GM18868 (cell line): ENCODE results near the gene FDX1.

Experiments
- ATAC-seq: cut with Tn5 transposase; IDR thresholded peaks from one replicate; pipeline ENCODE4 v1.9.1; 2021; ENCODE audit warnings: mild to moderate bottlenecking, moderate library complexity; ENCODE audit not compliant: unreplicated experiment

The FDX1 gene

GRCh38 chr11:110431051-110431672, 1.4 kb downstream of the FDX1 start:
- no peak for ATAC-seq

GRCh38 chr11:110431674-110432073, 1.9 kb downstream of the FDX1 start:
- no peak for ATAC-seq

- no peak for ATAC-seq
Measured at GRCh38 chr11:110432713-110433392, 3.1 kb downstream of the FDX1 start.

DNA sequence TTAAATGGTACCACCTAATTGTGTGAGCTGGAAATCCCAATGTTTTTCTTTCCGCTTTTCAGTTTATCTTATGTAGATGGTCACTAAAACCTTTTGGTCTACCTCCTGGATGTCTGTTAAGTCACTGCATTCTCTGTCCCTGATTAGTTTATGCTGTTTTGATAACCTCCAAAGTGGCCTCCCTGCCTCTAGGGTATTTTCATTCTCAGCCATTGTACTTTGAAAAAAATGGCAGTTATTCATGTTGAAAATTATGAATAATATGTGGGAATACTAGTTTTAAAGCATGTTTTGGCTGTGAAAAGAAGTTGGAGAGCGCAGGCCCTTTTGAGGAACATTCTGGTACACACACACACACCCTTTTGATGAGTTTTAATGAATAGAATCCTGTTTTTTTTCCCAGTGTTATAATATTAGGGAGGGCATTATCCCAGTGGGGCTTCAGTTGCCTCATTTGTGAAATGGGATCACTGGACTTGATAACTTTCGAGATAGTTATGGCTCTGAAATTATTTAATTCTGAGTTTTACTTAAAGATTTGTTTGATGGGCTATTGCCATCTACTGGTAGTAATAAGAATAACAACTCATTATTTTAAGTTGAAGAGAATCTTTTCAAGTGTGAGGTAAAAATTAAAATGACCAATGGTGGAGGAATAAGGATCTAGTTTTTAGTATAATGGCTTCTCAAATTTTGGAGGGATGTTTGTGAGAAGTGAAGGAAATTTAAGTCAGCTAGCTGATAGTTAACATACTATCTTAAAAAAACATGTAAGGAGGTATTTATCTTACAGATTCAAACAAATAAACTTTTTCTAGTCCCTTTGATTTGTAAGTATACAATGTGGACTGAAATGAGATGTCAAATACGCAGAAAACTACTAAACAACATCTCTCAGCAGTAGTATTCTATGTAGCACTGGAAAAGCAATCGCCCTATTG, 3.9 kb downstream of the FDX1 start:
- no peak for ATAC-seq

DNA sequence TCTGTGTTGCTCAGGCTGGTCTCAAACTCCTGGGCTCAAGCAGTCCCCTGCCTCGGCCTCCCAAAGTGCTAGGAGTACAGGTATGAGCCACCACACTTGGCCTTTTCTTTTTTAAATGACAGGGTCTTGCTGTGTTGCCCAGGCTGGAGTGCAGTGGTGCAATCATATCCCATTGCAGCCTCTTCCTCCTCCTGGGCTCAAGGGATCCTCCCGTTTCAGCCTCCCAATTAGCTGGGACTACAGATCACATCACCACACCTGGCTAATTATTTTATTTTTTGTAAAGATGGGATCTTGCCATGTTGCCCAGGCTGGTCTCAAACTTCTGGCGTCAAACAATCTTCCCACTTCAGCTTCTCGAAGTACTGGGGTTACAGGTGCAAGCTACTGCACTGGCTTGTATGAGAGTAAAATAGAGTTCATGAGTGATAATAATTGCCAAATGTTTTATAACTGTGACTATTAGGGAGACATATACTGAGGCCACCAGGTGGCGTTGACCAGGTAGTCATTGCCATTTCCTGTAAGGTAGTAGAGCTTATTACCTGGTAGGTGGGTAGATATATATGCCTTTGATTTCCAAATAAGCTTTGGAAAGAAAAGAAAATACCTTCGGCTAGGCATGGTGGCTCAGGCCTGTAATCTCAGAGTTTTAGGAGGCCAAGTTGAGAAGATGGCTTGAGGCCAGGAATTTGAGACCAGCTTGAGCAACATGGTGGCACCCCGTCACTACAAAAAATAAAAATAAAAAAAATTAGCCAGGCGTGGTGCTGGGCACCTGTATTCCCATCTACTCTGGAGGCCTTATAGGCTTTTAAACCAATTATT, 5.4 kb downstream of the FDX1 start:
- no peak for ATAC-seq

DNA sequence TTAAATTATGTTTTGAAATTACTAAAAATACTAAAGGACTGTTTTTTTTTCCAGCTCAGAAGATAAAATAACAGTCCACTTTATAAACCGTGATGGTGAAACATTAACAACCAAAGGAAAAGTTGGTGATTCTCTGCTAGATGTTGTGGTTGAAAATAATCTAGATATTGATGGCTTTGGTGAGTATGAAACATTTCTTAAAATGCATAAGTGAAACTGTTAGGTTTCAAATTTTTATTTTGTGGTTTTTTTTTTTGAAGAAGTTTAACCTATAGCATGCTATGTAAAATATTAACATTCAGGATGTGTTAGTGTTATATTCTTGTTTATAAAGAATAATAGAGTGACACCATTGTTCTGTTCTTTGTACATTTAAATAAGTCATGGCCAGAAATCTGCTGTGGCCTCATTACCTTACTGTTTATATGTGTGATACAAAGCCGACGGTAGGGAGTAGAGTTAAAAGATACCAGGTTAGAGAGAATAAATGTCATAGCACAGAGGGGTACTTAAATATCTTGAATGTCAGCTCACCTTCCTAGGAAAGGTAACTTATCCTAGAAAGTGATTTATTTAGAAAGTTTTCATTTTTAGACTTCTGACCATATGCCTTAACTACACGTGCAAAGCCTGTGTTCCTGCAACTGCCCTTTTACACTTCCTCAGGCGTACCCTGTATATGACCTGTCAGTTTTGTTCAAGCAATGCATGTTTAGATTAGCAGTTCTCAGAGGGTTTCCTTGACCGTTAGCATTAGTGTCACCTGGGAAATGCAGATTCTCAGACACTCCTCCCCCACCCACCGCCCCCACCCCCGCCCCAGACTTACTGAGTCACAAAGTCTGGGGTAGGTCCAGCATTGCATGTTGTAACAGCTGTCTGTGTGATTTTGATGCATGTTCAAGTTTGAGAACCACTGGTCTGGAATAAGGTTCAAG, 6.3 kb downstream of the FDX1 start:
- ATAC-seq: no peak

GRCh38 chr11:110438017-110438416, 8.3 kb downstream of the FDX1 start:
- ATAC-seq: no peak

DNA sequence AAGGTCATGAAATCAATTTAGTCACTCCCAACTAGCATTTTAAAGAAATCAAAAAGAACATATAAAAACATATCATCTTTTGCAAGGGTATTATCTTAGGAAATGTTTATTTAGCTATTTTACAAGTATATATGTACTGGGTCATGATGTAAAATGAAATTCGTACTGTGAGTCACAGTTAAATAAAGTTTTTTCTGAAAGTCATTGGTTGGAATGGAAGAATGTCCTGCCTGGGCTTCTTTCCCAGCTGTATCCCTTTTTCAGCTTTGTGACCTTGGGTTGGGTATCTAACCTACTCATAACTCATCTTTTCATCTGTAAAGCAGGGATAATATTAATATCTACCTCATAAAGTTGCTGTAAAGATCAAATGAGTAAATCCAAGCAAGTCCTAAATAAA, 15.7 kb downstream of the FDX1 start:
- ATAC-seq: no peak

GRCh38 chr11:110446061-110446460, 16.3 kb downstream of the FDX1 start:
- no peak for ATAC-seq

GRCh38 chr11:110446594-110446993, 16.8 kb downstream of the FDX1 start:
- ATAC-seq: no peak

GRCh38 chr11:110447343-110447742, 17.6 kb downstream of the FDX1 start:
- ATAC-seq: no peak

- ATAC-seq: no peak
Measured at GRCh38 chr11:110447897-110448745, 18.4 kb downstream of the FDX1 start.

GRCh38 chr11:110450246-110450645, 20.5 kb downstream of the FDX1 start:
- ATAC-seq: no peak

DNA sequence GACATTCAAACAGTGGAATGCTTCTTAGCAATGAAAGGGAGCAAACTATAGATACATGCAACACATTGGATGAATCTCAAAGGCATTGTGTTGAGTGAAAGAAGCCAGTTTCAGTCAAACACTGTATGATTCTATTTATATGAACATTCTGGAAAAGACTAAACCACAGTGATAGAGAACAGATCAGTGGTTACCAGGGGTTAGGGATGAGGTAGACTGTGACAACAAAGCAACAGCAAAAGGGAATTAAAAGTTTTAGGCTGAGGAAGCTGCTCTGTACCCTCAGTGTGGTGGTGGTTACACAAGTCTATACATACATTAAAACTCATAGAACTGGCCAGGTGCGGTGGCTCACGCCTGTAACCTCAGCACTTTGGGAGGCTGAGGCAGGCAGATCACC, 23.0 kb downstream of the FDX1 start:
- no peak for ATAC-seq

GRCh38 chr11:110453684-110454354, 24.1 kb downstream of the FDX1 start:
- ATAC-seq: peak; percentile 80

- ATAC-seq: peak; percentile 35
Measured at GRCh38 chr11:110454609-110455008, 24.9 kb downstream of the FDX1 start.

- ATAC-seq: peak; percentile 65
Measured at GRCh38 chr11:110455718-110456117, 26.0 kb downstream of the FDX1 start.

DNA sequence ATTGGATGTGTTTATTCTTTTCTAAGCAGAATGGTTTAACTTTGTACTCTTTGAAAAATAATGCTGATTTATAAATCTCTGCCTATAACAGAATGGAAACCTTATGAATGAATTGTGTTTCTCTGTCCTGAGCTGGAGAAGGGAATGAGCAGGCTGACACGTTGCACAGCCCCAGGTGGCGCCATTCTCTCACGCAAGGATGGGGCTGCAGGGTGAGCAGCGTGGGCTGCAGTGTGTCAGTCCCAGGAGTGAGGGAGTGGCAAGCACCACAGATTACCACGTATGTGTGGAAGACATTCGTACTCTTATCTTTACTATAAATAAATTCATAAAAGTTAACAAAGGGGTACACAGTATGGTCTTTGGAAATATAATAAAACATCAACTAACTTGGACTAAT, 33.4 kb downstream of the FDX1 start:
- peak; percentile 66 for ATAC-seq
